Astrocyte of the spinal cord (primary cell): ENCODE results near the gene ADD2.

ENCODE experiments used
- DNase-seq: peaks from one replicate; pipeline ENCODE4 v3.0.0; 2011; ENCODE audit warnings: low read depth, low spot score
- H3K4me3 ChIP-seq: 2 replicates; pipeline ENCODE4 v1.5.1; 2011; ENCODE audit warnings: low read depth, mild to moderate bottlenecking, low read length, moderate library complexity
- in situ Hi-C: cut with HindIII; loops from 2 replicates; pipeline ENCODE4 v1.10.0; 2017; ENCODE audit warnings: low sequenced_read_pairs
- TF ChIP-seq, protein P1 (sequence below): IDR thresholded peaks from 2 replicates; pipeline ENCODE4 v1.5.1; 2012; ENCODE audit warnings: low read depth, mild to moderate bottlenecking, low read length, inconsistent platforms

Gene ADD2

GRCh38 chr2:70683455-70683854, 84.5 kb downstream of the ADD2 start:
- no peak overlapping the region for H3K4me3 ChIP-seq
- DNase-seq: no peak
- TF ChIP-seq, protein P1, sequence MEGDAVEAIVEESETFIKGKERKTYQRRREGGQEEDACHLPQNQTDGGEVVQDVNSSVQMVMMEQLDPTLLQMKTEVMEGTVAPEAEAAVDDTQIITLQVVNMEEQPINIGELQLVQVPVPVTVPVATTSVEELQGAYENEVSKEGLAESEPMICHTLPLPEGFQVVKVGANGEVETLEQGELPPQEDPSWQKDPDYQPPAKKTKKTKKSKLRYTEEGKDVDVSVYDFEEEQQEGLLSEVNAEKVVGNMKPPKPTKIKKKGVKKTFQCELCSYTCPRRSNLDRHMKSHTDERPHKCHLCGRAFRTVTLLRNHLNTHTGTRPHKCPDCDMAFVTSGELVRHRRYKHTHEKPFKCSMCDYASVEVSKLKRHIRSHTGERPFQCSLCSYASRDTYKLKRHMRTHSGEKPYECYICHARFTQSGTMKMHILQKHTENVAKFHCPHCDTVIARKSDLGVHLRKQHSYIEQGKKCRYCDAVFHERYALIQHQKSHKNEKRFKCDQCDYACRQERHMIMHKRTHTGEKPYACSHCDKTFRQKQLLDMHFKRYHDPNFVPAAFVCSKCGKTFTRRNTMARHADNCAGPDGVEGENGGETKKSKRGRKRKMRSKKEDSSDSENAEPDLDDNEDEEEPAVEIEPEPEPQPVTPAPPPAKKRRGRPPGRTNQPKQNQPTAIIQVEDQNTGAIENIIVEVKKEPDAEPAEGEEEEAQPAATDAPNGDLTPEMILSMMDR: no peak
- in situ Hi-C loops: no loop called here

GRCh38 chr2:70680735-70681134, 87.3 kb downstream of the ADD2 start:
- TF ChIP-seq, protein P1: no peak
- no peak for DNase-seq
- H3K4me3 ChIP-seq: no peak overlapping the region
- in situ Hi-C loops: no loop called here

DNA sequence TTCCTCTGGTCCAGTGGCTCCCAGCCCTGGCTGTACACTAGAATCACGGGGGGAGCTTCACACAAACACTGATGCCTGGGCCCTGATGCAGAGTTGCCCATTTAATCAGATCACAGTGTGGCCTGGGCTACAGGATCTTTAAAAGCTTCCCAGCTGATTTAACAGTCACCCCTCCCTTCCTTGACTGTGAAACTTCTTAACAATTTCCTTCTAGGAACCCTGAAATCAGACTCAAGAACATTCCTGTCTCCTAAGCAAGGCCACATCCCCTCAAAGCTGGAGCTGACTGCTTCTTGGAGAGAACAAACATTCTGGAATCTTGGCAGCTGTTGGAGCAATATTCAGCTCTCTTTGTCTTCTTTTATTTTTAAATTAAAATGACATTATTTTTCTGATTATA, 88.7 kb downstream of the ADD2 start:
- in situ Hi-C loops: no loop called here
- no peak overlapping the region for H3K4me3 ChIP-seq
- peak; percentile 1 for DNase-seq
- TF ChIP-seq, protein P1: no peak

- DNase-seq: no peak
- H3K4me3 ChIP-seq: no peak overlapping the region
- in situ Hi-C loops: no loop called here
- TF ChIP-seq, protein P1: no peak
Measured at GRCh38 chr2:70678576-70679143, 89.3 kb downstream of the ADD2 start.

GRCh38 chr2:70676301-70677035, 91.5 kb downstream of the ADD2 start:
- no peak overlapping the region for H3K4me3 ChIP-seq
- in situ Hi-C loops: no loop called here
- no peak for DNase-seq
- TF ChIP-seq, protein P1: no peak

DNA sequence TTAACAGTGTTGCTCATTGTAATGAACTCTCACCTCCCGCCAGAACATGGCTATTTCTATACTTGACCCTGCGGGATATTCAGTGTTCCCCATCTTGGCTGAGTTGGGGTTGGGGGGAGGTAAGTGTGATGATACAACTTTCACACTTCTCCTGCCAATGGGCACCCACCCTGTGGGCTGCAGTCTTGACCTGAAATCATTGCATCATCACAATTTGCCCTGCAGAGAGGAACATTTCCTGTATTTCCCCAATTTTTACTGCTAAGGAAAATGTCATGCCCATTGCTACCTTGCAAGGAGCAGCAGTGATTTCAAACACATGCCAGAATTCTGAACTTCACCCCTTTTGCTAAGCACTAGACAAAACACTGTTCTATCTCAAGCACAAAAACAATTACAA, 92.1 kb downstream of the ADD2 start:
- DNase-seq: no peak
- TF ChIP-seq, protein P1: no peak
- in situ Hi-C loops: no loop called here
- no peak overlapping the region for H3K4me3 ChIP-seq
